RWPE1 (cell line): ENCODE measurements around the gene KLHL35.

ENCODE experiments used
- CTCF ChIA-PET: fragments of 350-600 bp; sonication (Branson Sonifier 250); formaldehyde crosslinking; extraction: SDS; loops from one replicate; lab custom pipeline; 2021; lab: Yijun Ruan, JAX
- POLR2A ChIA-PET: fragments of 400-600 bp; formaldehyde crosslinking; extraction: SDS; loops from one replicate; lab custom pipeline; 2020; ENCODE audit warnings: antibody characterized with exemption; ENCODE audit not compliant: low non-redundant PET; lab: Yijun Ruan, JAX
- DNase-seq: peaks from one replicate; pipeline ENCODE4 v3.0.0; 2012; ENCODE audit warnings: low spot score
- H3K27ac ChIP-seq: fragments of 450-650 bp; 2 replicates; pipeline ENCODE4 v1.5.1; 2017
- TF ChIP-seq, protein P1 (sequence below): fragments of 450-650 bp; conservative IDR thresholded peaks from 2 replicates; pipeline ENCODE4 v1.5.1; 2017; ENCODE audit warnings: low read depth, mild to moderate bottlenecking

Gene KLHL35

DNA sequence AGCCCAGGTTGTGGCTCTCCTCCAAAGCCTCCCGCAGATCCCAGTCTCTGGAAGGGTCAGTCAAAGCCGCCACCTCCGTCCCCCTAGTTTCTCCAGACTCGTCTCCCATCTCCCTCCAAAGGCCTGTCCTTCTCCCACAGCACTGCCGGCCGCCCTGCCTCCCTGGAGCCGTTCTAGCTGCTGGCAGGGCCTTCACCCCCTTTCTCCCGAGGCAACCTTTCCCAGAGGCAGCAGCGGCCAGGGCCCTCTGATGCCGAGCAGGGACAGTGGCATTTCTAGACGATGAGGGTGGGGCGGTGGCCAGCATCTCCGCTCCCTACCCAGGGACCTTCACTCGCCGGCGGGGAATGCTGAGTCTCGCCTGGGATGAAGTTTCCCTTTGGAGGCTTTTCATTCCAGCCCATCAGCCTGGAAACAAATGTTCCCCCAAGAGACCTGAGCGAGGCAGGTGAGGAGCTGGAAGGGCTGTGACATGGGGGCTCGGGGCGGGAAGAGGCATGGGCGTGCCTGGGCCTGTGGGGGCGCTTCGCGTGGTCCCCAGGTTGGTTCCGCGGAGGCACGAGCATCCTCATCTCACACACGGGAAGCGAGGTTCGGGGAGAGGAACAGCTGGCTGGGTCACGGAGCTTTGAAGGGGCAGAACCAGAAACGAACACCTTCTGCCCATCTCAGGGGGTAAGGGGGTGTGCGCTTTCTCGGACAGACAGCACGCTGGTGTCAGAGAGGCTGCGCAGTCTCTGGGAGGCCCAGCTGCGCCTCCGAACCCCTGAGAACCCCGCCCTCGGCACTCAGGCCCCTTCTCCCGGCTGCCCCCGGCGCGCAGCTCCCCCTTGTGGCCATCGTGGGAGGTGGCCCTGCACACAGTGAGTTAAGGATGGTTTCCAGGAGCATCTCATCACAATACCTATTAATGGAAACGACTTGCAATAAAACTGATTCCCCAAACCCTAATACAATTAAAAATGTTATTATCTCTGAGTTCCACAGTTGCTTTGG is 18.1 kb upstream of the KLHL35 start:
- ChIA-PET CTCF (interaction anchor here (0.5 to 2.0 kb wide), 7 partner anchors 14 to 443 kb away, joined by 3 to 11 read pairs (median 4); no protein-coding TSS in a partner anchor), POLR2A (no interaction called here)
- no peak for DNase-seq
- TF ChIP-seq, protein P1, sequence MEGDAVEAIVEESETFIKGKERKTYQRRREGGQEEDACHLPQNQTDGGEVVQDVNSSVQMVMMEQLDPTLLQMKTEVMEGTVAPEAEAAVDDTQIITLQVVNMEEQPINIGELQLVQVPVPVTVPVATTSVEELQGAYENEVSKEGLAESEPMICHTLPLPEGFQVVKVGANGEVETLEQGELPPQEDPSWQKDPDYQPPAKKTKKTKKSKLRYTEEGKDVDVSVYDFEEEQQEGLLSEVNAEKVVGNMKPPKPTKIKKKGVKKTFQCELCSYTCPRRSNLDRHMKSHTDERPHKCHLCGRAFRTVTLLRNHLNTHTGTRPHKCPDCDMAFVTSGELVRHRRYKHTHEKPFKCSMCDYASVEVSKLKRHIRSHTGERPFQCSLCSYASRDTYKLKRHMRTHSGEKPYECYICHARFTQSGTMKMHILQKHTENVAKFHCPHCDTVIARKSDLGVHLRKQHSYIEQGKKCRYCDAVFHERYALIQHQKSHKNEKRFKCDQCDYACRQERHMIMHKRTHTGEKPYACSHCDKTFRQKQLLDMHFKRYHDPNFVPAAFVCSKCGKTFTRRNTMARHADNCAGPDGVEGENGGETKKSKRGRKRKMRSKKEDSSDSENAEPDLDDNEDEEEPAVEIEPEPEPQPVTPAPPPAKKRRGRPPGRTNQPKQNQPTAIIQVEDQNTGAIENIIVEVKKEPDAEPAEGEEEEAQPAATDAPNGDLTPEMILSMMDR, result peak; percentile 68
- H3K27ac ChIP-seq, result no peak overlapping the region

DNA sequence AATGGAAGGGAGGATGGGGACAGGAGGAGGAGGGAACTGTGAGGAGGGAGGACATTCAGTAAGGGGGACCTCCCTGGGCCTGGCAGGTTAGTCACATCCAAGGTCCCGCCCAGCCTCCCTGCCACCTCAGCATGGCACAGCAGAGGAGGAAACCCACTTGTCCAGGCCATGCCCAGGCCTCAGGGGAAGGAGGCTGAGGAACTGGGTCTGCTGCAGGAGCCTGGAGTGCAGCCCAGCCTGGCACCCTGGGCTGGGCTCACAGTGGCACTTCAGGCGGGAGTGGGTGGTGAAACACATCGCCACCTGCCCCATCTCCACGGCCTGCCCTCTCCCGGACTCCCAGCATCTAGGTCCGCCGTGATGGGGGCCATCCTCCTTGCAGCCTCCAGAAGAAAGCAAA is 17.2 kb upstream of the KLHL35 start:
- DNase-seq, result no peak
- POLR2A ChIA-PET, result no interaction called here
- no peak overlapping the region for H3K27ac ChIP-seq
- TF ChIP-seq, protein P1, result no peak
- CTCF ChIA-PET, result no interaction called here

DNA sequence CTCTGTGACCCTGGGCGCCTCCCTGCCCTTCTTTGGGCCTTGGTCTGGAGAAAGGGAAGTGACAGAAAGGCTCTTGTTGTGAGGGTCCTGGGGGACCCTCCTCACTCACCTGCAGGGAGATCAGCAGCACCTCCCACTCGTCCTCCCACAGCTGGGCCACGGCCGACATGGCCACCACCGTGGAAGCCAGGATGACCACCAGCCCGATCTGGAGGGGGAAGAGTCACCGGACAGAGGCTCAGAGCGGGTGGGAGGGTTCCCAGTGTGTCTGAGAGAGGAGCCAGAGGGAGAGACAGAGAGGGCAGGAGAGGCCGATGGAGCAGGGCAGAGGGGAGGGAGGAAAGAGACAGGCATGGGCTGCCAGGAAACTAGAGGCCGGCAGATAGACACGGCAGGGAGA is 16.8 kb upstream of the KLHL35 start:
- TF ChIP-seq, protein P1, result no peak
- ChIA-PET POLR2A (no interaction called here), CTCF (no interaction called here)
- no peak overlapping the region for H3K27ac ChIP-seq
- DNase-seq, result no peak

DNA sequence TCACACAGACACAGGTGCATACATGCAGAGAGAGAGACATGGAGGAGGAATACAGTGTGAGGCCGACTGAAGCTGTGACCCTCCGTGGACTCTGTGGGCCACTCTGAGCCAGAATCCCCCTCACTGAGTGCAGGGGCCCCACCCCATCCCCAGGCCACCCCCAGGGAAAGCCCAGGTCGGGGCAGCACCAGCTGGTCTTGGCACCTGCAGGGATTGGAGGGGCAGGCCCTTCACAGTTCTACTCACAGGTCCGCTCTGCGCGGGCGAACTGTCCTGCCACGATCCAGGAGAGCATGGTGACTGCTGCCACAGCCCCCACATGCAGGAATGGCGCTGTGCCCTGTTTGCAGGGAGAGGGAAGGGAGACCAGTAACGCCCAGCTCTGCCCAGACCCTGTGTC is 16.3 kb upstream of the KLHL35 start:
- CTCF ChIA-PET, result interaction anchor here (1.1 kb wide), 1 partner anchor 83 kb away, joined by 3 read pairs; no protein-coding TSS in a partner anchor
- no peak for DNase-seq

DNA sequence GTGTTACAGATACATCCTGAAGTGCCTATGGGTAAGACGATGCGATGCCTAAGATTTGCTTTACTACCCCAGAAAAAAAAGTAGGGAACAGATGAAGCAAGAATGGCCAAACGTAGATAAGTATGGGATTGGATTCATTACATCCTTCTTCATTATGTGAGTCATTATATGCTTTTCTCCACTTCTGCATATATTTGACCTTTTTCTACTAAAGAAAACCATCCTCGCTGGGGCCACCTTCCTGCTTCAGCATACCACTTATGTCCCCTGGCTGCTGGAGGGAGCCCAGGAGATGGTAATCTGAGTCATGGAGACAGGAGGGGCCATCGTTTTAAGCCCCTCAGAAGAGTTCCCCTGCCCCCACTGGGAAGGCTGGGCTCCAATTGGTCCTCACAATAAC is 14.4 kb upstream of the KLHL35 start:
- no peak overlapping the region for H3K27ac ChIP-seq
- no peak for DNase-seq
- TF ChIP-seq, protein P1, result no peak
- ChIA-PET POLR2A (no interaction called here), CTCF (interaction anchor here (1.4 to 4.4 kb wide), 2 partner anchors 82 to 84 kb away, joined by 4 to 42 read pairs; no protein-coding TSS in a partner anchor)

More for the DNA sequence above, 16.3 kb upstream of the KLHL35 start:
- TF ChIP-seq, protein P1, result no peak
- POLR2A ChIA-PET, result no interaction called here
- no peak overlapping the region for H3K27ac ChIP-seq

DNA sequence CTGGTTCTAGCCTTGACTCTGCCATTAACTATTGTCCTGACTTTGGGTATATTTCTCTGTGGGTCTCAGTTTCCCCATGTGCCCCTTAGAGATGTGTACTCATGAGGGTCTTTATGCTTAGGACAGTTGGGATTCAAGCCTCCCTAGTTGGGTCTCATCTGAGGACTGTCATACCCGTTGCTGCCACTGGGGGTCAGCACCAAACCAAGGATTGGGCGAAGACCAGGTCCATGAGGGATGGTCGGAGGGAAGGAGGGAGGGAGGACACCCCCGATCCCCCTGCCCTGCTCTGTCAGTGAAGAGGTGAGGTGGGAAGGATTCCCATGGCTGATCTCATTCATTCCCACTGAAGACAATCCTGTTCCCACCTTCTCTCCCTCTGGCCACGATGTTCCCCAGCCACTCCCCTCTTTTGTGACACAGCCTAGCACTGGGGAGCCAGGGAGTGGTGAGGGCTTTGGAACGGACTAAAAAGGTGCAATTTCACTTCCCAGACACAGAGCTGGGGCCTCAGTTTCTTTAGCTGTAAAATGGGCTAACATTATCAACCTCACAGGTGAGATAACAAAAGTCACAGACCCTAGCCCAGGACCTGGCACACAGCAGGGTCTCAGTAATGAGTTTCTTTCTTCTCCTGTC is 12.4 kb upstream of the KLHL35 start:
- peak; percentile 69 for DNase-seq
- ChIA-PET CTCF (interaction anchor here (0.6 to 4.4 kb wide), 13 partner anchors 14 to 1334 kb away, joined by 3 to 42 read pairs (median 3); partner anchors contain the start of gene GDPD5), POLR2A (no interaction called here)
- TF ChIP-seq, protein P1, result peak; percentile 90
- H3K27ac ChIP-seq, result no peak overlapping the region
